HG03039 (cell line): ENCODE data around the gene PIGW.
"Not testable (repeated sequence)": the region's sequence is repeated elsewhere in the genome, so short reads cannot be mapped to it uniquely, and the experiment has no call there.

Experiments used
- ATAC-seq: cut with Tn5 transposase; IDR thresholded peaks from one replicate; pipeline ENCODE4 v1.9.1; 2021; ENCODE audit warnings: mild to moderate bottlenecking, moderate library complexity; ENCODE audit not compliant: unreplicated experiment

Gene PIGW

GRCh38 chr17:36508439-36508838, 26.3 kb upstream of the PIGW start:
- ATAC-seq: not testable (repeated sequence)

- no peak for ATAC-seq
Measured at GRCh38 chr17:36509272-36509985, 25.4 kb upstream of the PIGW start.

- no peak for ATAC-seq
Measured at GRCh38 chr17:36510636-36511035, 24.2 kb upstream of the PIGW start.

GRCh38 chr17:36511216-36511615, 23.6 kb upstream of the PIGW start:
- ATAC-seq: no peak

- ATAC-seq: no peak
Measured at GRCh38 chr17:36512641-36513040, 22.1 kb upstream of the PIGW start.

- no peak for ATAC-seq
Measured at GRCh38 chr17:36514856-36515255, 19.9 kb upstream of the PIGW start.

GRCh38 chr17:36515837-36516236, 18.9 kb upstream of the PIGW start:
- ATAC-seq: no peak

GRCh38 chr17:36523113-36523512, 11.7 kb upstream of the PIGW start:
- no peak for ATAC-seq

GRCh38 chr17:36524428-36524876, 10.3 kb upstream of the PIGW start:
- no peak for ATAC-seq

GRCh38 chr17:36525113-36525512, 9.7 kb upstream of the PIGW start:
- no peak for ATAC-seq

GRCh38 chr17:36525888-36526287, 8.9 kb upstream of the PIGW start:
- no peak for ATAC-seq

- no peak for ATAC-seq
Measured at GRCh38 chr17:36527621-36528250, 7.1 kb upstream of the PIGW start.

- ATAC-seq: no peak
Measured at GRCh38 chr17:36529121-36529520, 5.7 kb upstream of the PIGW start.

GRCh38 chr17:36532435-36532975, 2.3 kb upstream of the PIGW start:
- no peak for ATAC-seq

- peak; percentile 25 for ATAC-seq
Measured at GRCh38 chr17:36533935-36534839, 600 bp upstream of the PIGW start.

- ATAC-seq: no peak
Measured at GRCh38 chr17:36535669-36536081, 888 bp downstream of the PIGW start.

GRCh38 chr17:36540696-36541095, 5.9 kb downstream of the PIGW start:
- ATAC-seq: no peak

GRCh38 chr17:36542755-36543154, 8.0 kb downstream of the PIGW start:
- no peak for ATAC-seq

- ATAC-seq: no peak
Measured at GRCh38 chr17:36544044-36544306, 9.2 kb downstream of the PIGW start.

- peak; percentile 52 for ATAC-seq
Measured at GRCh38 chr17:36544307-36545076, 9.7 kb downstream of the PIGW start, which contains the start of gene GGNBP2. GGNBP2 (plus strand) TSS chr17:36544919; CDS start chr17:36545725, 806 bp downstream.

GRCh38 chr17:36545077-36545464, 10.3 kb downstream of the PIGW start:
- no peak for ATAC-seq
